ENCODE data around the gene RAB7B. TPM values are rescaled to one million over a fixed set of nuclear protein-coding genes. Genes with fewer than 3 reads are reported as not detected.

RAB7B gene
- total and polyA plus RNA-seq, 5 donors = 1.6 to 6.0 (median 3.9) TPM

Other genes starting within 250 kb of the RAB7B start
- 10 to 100 TPM; 19.3 to 24.8 (median 21.4) TPM for gene RAB29, start 227.9 kb downstream of the RAB7B start, total RNA-seq
- 10.6 TPM for gene RAB29, start 227.9 kb downstream of the RAB7B start, polyA plus RNA-seq
- gene SLC41A1, start 190.2 kb downstream of the RAB7B start, total RNA-seq = 100 to 1,000 TPM; 235 to 420 (median 330) TPM
- gene SLC41A1, start 190.2 kb downstream of the RAB7B start, polyA plus RNA-seq = 187 TPM
- gene PM20D1, start 153.3 kb downstream of the RAB7B start, total RNA-seq = 1 to 10 TPM in 3 of 4 donors, under 1 TPM in 1; 0.64 to 2.2 (median 1.6) TPM
- 1.0 TPM for gene PM20D1, start 153.3 kb downstream of the RAB7B start, polyA plus RNA-seq
- 10 to 100 TPM in 2 of 4 donors, 1 to 10 TPM in 2; 7.4 to 28.7 (median 16.0) TPM for gene SLC26A9, start 59.9 kb downstream of the RAB7B start, total RNA-seq
- 12.6 TPM for gene SLC26A9, start 59.9 kb downstream of the RAB7B start, polyA plus RNA-seq
- gene CTSE, start 20.5 kb upstream of the RAB7B start, total RNA-seq = under 1 TPM in 1 of 4 donors, not detected in 3; 0.18 TPM
- not detected for gene CTSE, start 20.5 kb upstream of the RAB7B start, polyA plus RNA-seq
- 1 to 10 TPM in 1 of 4 donors, under 1 TPM in 2, not detected in 1; 0.17 to 1.7 (median 0.82) TPM for gene RHEX, start 49.8 kb upstream of the RAB7B start, total RNA-seq
- gene RHEX, start 49.8 kb upstream of the RAB7B start, polyA plus RNA-seq = not detected
- not detected for gene AVPR1B, start 114.0 kb upstream of the RAB7B start, total RNA-seq
- gene AVPR1B, start 114.0 kb upstream of the RAB7B start, polyA plus RNA-seq = 0.07 TPM
- gene FAM72A, start 199.4 kb upstream of the RAB7B start, total RNA-seq = 1 to 10 TPM; 1.0 to 3.9 (median 1.7) TPM
- gene FAM72A, start 199.4 kb upstream of the RAB7B start, polyA plus RNA-seq = 1.1 TPM
- 10 to 100 TPM; 24.5 to 37.0 (median 32.4) TPM for gene SRGAP2, start 200.1 kb upstream of the RAB7B start, total RNA-seq
- gene SRGAP2, start 200.1 kb upstream of the RAB7B start, polyA plus RNA-seq = 11.5 TPM

All from right cardiac atrium (tissue), 5 donors.